Activated CD4-positive, alpha-beta T cell treated with anti-CD3 and anti-CD28 coated beads, Interleukin-2, amount 10 ng/mL, durations not matched to agents 24 days and 14 days (primary cell): ENCODE measurements around the gene FIBIN. TPM values are rescaled to one million over a fixed set of nuclear protein-coding genes. Genes with fewer than 3 reads are reported as not detected.

Experiments
- DNase-seq: peaks from one replicate; pipeline ENCODE4 v3.0.0; 2022
- H3K27ac Mint-ChIP-seq: one replicate; pipeline ENCODE4 v1.8.0; 2022; ENCODE audit warnings: mild to moderate bottlenecking, mixed read lengths
- H3K27me3 Mint-ChIP-seq: one replicate; pipeline ENCODE4 v1.8.0; 2022; ENCODE audit warnings: mixed read lengths
- H3K36me3 Mint-ChIP-seq: one replicate; pipeline ENCODE4 v1.8.0; 2022; ENCODE audit warnings: low read depth, mild to moderate bottlenecking, mixed read lengths
- H3K4me1 Mint-ChIP-seq: one replicate; pipeline ENCODE4 v1.8.0; 2021; ENCODE audit warnings: mixed read lengths
- H3K4me3 Mint-ChIP-seq: one replicate; pipeline ENCODE4 v1.8.0; 2022; ENCODE audit warnings: mild to moderate bottlenecking, moderate library complexity, mixed read lengths
- H3K9me3 Mint-ChIP-seq: one replicate; pipeline ENCODE4 v1.8.0; 2021; ENCODE audit warnings: mixed read lengths
- intact Hi-C: fragments of 100-400 bp; cut with micrococcal nuclease; formaldehyde crosslinking; loops from one replicate; pipeline ENCODE4 v1.15.1; 2023
- total RNA-seq: library from RNA; stranded (reverse); gene quantifications from 2 replicates; pipeline ENCODE4 v1.2.3, GENCODE V29; 2022

The FIBIN gene
- total RNA-seq, 1 donor from 2014 or later: not detected

DNA sequence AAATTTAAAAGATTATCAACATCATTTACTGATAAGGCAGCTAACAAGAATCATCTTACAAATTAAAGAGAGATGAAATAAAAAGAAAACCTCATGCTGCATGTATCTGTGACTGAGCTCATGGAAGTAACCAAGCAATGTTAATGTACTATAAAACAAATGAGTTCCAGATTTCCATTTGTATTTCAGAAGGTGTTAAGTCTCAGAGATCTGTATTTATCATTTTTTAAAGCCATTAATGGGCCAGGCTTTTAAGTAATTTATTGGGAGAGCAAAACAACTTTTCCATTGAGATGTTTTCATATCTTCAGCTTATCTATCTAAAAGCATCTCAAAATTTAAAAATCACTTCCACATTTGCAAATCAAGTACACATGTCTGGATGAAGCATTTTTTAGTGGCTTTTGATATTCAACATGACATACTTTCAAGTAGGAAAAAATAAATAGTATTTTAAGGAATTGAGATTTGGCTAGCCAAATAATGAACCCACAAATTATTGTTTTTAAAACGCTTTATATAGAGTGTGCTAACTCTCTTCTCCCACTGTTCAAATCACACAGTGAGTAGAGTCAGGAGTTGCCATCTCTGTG lies 28.8 kb downstream of the FIBIN start:
- H3K27ac Mint-ChIP-seq: no peak overlapping the region
- no peaks in the 10 kb centered on the region for H3K27me3 Mint-ChIP-seq
- no peak for DNase-seq
- no peaks in the 10 kb centered on the region for H3K9me3 Mint-ChIP-seq
- no peaks in the 10 kb centered on the region for H3K36me3 Mint-ChIP-seq
- no peaks in the 10 kb centered on the region for H3K4me1 Mint-ChIP-seq
- no peak overlapping the region for H3K4me3 Mint-ChIP-seq
- intact Hi-C loops: no loop called here

DNA sequence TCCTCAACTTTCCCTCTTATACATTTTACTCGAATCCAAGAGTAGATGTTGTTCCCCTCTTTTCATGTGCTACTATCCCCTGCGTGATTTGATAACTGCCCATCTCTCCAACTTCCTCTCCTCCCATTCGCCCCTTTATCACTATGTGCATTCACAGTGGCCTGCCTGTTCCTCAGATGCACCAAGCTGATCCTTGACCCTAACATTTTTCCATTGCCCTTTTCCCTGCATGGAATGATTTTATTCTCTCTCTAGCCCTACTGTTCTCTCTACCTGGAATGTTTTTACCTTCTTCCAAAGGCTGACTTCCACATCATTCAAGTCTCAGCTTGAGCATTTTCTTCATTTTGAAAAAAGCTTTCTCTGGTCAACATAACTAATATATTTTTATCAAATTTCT lies 31.0 kb downstream of the FIBIN start:
- intact Hi-C loops: no loop called here
- Mint-ChIP-seq H3K27me3 (no peaks in the 10 kb centered on the region), H3K4me3 (no peak overlapping the region), H3K27ac (no peak overlapping the region), H3K36me3 (no peaks in the 10 kb centered on the region), H3K4me1 (no peaks in the 10 kb centered on the region), H3K9me3 (no peaks in the 10 kb centered on the region)
- DNase-seq: no peak

DNA sequence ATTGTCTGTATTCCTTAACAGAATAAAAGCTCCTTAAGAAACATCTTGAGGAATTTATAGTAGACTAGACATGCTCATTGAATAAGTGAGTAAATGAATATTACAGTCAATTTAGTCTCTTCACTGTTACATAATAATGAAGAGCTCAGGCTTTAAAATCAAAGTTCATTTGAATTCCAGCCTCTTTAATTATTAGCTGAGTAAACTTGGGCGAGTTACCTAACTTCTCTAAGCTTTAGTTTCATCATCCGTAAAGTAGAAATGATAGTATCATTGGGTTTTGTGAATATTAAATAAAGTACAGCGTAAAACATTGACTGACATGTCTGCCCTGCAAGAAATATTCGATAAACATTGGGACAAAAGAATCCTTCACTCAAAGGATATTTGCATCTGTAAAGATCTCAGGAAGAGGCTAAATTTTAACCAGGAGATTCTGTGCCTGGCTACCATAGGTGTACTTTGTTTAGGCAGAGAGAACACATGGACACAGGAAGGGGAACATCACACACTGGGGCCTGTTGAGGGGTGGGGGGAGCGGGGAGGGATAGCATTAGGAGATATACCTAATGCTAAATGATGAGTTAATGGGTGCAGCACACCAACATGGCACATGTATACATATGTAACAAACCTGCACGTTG lies 31.5 kb downstream of the FIBIN start:
- Mint-ChIP-seq H3K36me3 (no peaks in the 10 kb centered on the region), H3K4me3 (no peak overlapping the region), H3K4me1 (no peaks in the 10 kb centered on the region), H3K9me3 (no peaks in the 10 kb centered on the region), H3K27ac (no peak overlapping the region), H3K27me3 (no peaks in the 10 kb centered on the region)
- intact Hi-C loops: no loop called here
- DNase-seq: no peak

DNA sequence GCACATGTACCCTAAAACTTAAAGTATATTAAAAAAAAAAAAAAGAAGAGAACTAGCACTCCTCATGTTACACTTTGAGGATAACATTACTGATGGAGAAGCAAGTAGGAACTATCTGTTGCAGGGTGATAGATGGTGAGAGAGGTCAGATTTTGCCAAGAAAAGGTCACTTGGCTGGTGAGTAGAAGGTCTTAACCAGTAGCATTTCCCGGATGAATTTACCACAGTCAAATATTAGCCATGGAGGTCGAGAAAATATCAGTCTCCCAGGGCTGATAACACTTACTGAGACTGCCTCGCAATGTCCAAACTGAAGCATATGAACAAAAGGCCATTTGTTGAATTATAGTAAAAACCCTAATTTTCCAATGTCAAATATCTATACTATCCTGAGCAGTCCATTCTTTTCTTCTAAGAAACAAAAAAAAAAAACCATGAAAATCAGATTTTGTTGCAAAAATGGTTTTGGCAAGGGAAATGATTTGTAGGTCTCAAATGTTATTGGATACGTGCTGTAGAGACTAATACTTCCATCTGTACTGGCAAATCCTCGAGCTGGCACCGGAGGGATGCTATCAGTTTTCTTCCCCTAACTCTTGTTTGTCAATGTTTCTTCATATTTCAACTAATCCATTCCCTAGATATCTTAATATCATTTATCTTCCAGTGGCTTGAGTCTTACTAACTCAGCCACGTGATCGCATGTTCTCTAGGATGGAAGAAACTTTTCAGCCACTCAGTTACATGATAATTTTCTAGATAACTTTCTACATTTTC lies 32.2 kb downstream of the FIBIN start:
- Mint-ChIP-seq H3K27ac (no peak overlapping the region), H3K27me3 (no peaks in the 10 kb centered on the region), H3K36me3 (no peaks in the 10 kb centered on the region), H3K4me3 (no peak overlapping the region), H3K4me1 (no peaks in the 10 kb centered on the region), H3K9me3 (no peaks in the 10 kb centered on the region)
- DNase-seq: no peak
- intact Hi-C loops: no loop called here

DNA sequence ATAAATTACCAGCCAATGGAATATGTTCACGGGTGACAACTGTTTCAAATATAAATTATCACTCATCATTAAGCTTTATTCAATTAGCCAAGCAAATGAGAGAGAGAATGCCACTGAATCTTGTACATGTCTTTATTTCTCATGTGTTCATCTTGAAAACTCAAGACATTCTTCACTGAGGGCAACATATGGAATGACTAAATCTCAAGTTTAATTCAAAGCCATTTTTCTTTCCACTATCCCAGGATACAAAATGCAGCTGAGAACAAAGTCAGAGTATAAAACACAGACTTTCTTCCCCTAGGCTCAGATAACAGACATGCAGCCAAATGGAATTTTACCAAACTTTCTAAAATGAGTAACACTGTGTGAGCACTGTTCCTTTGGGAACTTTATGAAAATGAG lies 34.7 kb downstream of the FIBIN start:
- H3K9me3 Mint-ChIP-seq: no peaks in the 10 kb centered on the region
- H3K4me3 Mint-ChIP-seq: no peak overlapping the region
- intact Hi-C loops: no loop called here
- no peak overlapping the region for H3K27ac Mint-ChIP-seq
- no peaks in the 10 kb centered on the region for H3K4me1 Mint-ChIP-seq
- no peaks in the 10 kb centered on the region for H3K27me3 Mint-ChIP-seq
- H3K36me3 Mint-ChIP-seq: no peaks in the 10 kb centered on the region
- DNase-seq: no peak

DNA sequence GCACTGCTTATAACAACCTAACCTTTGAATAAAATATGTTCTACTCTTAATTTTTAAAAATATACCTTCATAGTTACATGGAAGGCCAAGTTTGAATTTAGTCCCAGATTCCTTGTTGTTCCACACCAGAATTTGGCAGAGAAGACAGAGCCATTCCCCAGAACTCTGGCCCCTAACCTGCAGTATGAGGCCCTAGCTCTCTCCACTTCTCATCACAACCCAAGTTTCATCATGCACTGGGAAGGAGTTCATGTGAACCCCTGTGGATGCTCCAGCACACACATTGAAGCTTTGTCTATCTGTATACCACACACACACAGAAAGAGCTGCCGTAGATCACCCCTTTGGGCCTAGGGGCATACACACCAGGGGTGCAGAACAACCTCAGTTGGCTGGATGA lies 36.1 kb downstream of the FIBIN start:
- Mint-ChIP-seq H3K9me3 (no peaks in the 10 kb centered on the region), H3K4me3 (no peak overlapping the region), H3K4me1 (no peaks in the 10 kb centered on the region), H3K27me3 (no peaks in the 10 kb centered on the region), H3K27ac (no peak overlapping the region), H3K36me3 (no peaks in the 10 kb centered on the region)
- no peak for DNase-seq
- intact Hi-C loops: no loop called here

DNA sequence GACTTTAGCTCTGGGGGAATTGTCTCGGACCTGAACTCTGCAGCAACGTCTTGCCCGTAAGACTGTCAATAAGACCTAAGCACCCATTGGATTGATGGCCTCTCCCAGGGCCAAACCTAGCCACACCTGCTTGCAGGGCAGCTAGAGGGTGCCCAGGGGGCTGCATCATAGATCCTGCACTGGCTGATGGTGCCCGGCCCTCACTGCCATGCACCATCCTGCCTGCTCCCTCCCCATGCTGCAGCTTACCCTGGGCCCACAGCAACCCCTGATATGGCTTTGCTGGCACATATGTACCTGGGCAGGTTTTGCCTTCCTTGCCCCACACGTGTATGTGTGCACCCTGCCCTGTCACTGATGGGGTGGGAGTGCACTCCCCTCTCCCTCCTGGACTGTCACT lies 37.8 kb downstream of the FIBIN start:
- no peak overlapping the region for H3K4me3 Mint-ChIP-seq
- no peak for DNase-seq
- H3K27me3 Mint-ChIP-seq: no peaks in the 10 kb centered on the region
- intact Hi-C loops: no loop called here
- H3K4me1 Mint-ChIP-seq: no peaks in the 10 kb centered on the region
- no peaks in the 10 kb centered on the region for H3K36me3 Mint-ChIP-seq
- no peaks in the 10 kb centered on the region for H3K9me3 Mint-ChIP-seq
- H3K27ac Mint-ChIP-seq: no peak overlapping the region

DNA sequence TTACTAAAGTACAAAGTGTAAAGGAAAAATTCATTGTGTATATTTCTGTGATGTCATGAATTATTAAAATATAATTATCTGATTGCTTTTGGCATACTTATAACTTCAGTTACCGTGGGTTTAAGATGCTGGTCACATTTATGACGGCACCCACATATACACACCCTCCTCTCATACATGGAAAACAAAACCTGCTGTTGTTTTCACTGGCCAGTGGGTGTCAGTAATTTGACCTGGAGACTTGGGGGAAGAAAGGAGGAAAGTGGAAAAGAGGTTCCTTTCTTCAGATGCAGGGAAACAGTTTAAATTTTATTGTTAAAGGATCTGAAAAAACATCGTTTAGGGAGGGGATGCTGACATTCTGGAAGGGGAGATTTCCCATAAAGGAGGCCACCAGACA lies 46.0 kb downstream of the FIBIN start:
- Mint-ChIP-seq H3K9me3 (peaks cover 6% of the 10 kb centered on the region), H3K4me1 (no peaks in the 10 kb centered on the region), H3K36me3 (no peaks in the 10 kb centered on the region), H3K4me3 (no peak overlapping the region), H3K27ac (no peak overlapping the region), H3K27me3 (no peaks in the 10 kb centered on the region)
- DNase-seq: no peak
- intact Hi-C loops: no loop called here

DNA sequence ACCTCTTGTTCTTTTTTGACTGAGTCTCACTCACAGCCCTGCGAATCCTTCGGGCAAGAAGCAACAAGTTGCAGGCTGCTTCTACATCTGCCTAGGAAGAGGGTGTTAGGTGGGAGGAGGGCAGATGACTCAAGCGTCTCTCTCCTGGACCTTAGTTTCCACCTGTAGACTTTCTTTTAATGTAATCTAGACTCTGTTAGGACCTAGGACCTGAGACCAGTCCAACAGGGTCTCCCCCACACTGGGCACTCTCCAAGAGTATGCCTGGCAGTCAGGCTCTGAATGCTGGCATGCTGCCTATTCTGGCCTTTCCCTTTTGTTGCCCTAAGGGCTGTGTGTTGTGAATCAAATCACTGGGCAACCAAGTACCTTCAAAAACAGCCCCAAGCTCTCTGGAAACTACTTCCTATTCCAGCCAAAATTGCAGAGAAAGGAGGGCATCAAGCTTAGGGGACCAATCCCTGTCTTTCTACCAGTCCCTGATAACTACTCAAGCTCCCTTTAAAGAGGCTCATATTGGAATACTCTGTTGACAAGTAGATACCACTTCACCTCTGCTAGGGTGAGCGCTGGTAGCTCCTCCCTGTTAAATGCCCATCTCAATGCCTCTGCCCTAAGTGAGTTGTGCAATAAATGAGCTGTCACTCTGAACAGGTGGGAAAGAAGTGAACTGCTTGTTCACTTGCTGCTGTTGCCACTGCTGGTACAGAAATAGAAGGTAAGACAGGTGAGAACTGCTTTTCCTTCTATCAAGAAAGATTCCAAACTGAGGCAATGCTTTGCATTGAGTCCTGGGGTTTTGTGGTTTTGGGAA lies 46.6 kb downstream of the FIBIN start, which contains the start of gene BBOX1:
BBOX1 (plus strand) TSS at position 514 of the 814 bp plus-strand sequence. CDS start 14,616 bp downstream, outside the sequence.
- H3K27me3 Mint-ChIP-seq: no peaks in the 10 kb centered on the region
- H3K9me3 Mint-ChIP-seq: peaks cover 6% of the 10 kb centered on the region
- no peaks in the 10 kb centered on the region for H3K36me3 Mint-ChIP-seq
- no peak within 1 kb of the TSS for H3K27ac Mint-ChIP-seq
- H3K4me1 Mint-ChIP-seq: no peaks in the 10 kb centered on the region
- H3K4me3 Mint-ChIP-seq: no peak within 1 kb of the TSS
- DNase-seq: no peak
- intact Hi-C loops: no loop called here

DNA sequence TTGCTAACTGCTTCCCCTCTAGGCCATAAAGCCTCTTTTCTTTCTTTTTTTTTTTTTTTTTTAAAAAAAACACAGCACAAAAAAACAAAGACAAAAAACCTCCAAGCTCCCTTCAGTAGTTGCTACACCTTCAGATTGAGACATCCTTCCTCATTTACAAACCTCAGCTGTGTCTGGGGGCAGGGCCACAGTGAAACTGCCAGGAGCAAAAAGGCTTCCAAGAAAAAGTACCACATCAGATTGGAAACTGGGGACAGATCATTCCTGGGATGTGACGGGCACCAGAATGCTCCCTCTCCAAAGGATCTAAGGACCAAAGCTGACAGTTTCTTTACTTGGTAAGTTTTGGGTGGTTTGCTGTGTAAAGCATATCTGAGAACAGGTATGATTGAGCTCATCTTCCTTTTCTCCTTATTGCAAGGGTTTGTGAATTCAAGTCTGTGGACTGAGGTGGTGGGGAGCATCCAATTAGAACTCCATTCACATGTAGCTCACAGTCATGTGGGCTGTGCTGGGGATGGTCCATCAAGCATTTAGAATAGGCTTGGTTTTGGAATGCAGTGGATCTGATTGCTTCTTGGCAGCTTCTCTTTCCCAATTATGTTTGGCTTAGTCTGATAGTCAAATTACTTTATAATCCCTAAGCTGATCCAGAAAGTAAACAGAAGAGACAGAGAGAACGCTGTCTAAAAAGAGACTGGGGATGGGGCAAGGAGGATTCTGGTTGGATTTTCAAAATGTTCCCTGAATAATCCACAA lies 47.4 kb downstream of the FIBIN start:
- no peak overlapping the region for H3K4me3 Mint-ChIP-seq
- H3K9me3 Mint-ChIP-seq: peaks cover 6% of the 10 kb centered on the region
- no peak for DNase-seq
- H3K27ac Mint-ChIP-seq: no peak overlapping the region
- no peaks in the 10 kb centered on the region for H3K4me1 Mint-ChIP-seq
- H3K36me3 Mint-ChIP-seq: no peaks in the 10 kb centered on the region
- intact Hi-C loops: no loop called here
- H3K27me3 Mint-ChIP-seq: no peaks in the 10 kb centered on the region

Other genes starting within 250 kb of the FIBIN start
- gene BBOX1, start 46.7 kb downstream of the FIBIN start, total RNA-seq: not detected in 2 replicates